Pancreas (tissue), 10 donors: ENCODE data around the gene HS3ST6. TPM values are rescaled to one million over a fixed set of nuclear protein-coding genes. Genes with fewer than 3 reads are reported as not detected.
A peak's percentile ranks its signal among the peaks of the same experiment; 100 is the strongest.

Experiments used
- ATAC-seq, 4 donors: fragments of 200-7000 bp; cut with Tn5 transposase; one replicate each; pipeline versions ENCODE4 v1.8.0 to v1.9.1; 2020; ENCODE audit warnings: mild to moderate bottlenecking in 4 of 4, moderate library complexity in 4 of 4
- DNase-seq, 6 donors: peaks; one replicate each; pipeline ENCODE4 v3.0.0-alpha.2; 2020
- FAIRE-seq: peaks from 2 replicates; lab custom pipeline; 2012; peaks lifted over from hg19 to GRCh38; lab: Jason Lieb, UNC
- H3K27ac ChIP-seq, 4 donors: fragments of 200-600 bp; sonication (generic); 1 replicate in 3 of 4; 2 replicates in 1 of 4; pipeline versions ENCODE4 v1.5.0 to v1.8.0; 2020
- H3K27me3 ChIP-seq, 4 donors: fragments of 200-600 bp; one replicate each; pipeline ENCODE4 v1.8.0; 2021
- H3K36me3 ChIP-seq, 3 donors: fragments of 200-600 bp; sonication (generic) in 1 of 3; one replicate each; pipeline versions ENCODE4 v1.5.0 to v1.8.0; 2020 to 2021
- H3K4me1 ChIP-seq, 3 donors: fragments of 200-600 bp; one replicate each; pipeline ENCODE4 v1.8.0; 2021
- H3K4me3 ChIP-seq, 4 donors: fragments of 200-600 bp; sonication (generic) in 2 of 4; one replicate each; pipeline versions ENCODE4 v1.5.0 to v1.8.0; 2020 to 2021
- H3K9me3 ChIP-seq, 4 donors: fragments of 200-600 bp; one replicate each; pipeline ENCODE4 v1.8.0; 2021
- WGBS, 2 donors: extraction: QIAGEN DNeasy Blood & Tissue Kit; methylation state at CpG; one replicate each; pipeline ENCODE4 v1.1.7; 2013; 5-methylcytosine and 5-hydroxymethylcytosine counted together
- intact Hi-C, 3 donors: fragments of 100-400 bp; cut with DNase I; formaldehyde crosslinking; loops; one replicate each; pipeline versions ENCODE4 v1.11.1 to v1.14.2; 2022
- polyA plus RNA-seq, 2 donors: library from polyadenylated mRNA; stranded (reverse); fragments of 200-250 nt; gene quantifications; one replicate each; pipeline ENCODE4 v1.2.3, GENCODE V29; 2013
- total RNA-seq, 6 donors: library from RNA; stranded (reverse); fragmentation: NEBNext Ultra II Directional in 4 of 6; extraction: Animal tissue kit (Norgen Biotek cat#: 25700) in 4 of 6; gene quantifications; one replicate each; pipeline versions ENCODE4 v1.2.1 to v1.2.4, GENCODE V29; 2021 to 2023
- TF ChIP-seq, protein P1 (sequence below), 4 donors: fragments of 200-600 bp; sonication (generic) in 3 of 4; IDR thresholded peaks; one replicate each; pipeline versions ENCODE4 v1.5.0 to v1.8.0; 2021; ENCODE audit warnings: antibody characterized with exemption in 4 of 4
- donor health status: healthy with polysubstance abuse.
- donor health status: DM: no; HTN: no; CAD: no; lungs with moderate emphysema.
- donor health status: DM: no; HTN: no; CAD: no.
- donor health status: control.
- donor health status: control.
- donor health status: Bipolar disorder and iron deficiency.
- donor health status: DM: yes; HTN: yes; CAD: no.
- donor health status: DM: no; HTN: no; CAD: no.
- donor health status: DM: no; HTN: no; CAD: no.
- donor health status: DM: yes; HTN: yes; CAD: no.

HS3ST6 gene
- total and polyA plus RNA-seq, 8 donors: 0.11 TPM; not detected in 7

DNA sequence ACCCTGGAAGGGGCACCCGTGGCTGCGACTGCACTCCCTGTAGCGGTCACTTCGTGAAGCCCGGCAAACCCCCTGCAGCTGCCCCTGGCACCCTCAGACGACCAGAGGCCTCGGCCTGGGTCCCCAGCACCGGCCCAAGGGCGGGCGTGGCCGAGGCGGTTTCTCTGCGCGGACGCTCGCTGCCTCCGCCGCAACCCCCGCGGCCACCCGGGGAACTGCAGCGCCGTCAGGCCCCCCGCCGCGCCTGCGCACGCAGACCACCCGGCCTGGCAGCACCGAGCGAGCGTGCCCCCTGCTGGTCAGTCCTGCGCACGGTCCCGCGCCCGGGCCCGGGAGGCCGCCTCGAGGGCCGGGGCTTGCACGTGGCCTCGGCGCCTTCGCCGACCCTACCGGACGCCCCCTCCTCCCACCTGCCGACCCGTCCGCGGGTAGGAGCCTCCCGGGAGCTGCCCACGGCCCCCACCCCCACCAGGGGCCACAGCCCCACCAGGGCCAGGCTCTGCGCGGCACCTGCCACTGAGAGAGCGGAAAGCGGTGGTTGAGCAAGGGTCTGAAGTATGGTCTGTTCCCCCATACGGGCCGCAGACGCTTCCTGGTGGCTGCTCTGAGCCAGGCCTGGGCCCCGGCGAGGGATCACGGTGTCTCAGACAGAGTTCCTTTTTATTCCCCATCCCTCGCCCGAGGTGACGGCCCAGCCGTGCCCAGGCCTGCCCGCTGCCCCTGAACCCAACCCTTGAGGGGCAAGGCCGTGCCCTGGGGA lies 11.5 kb upstream of the HS3ST6 start:
- intact Hi-C loops: no loop called here
- Histone ChIP-seq H3K4me1 (peaks cover 0 to 4% (median 0%) of the 10 kb centered on the region in 3 donors), H3K27me3 (no peaks in the 10 kb centered on the region), H3K36me3 (no peaks in the 10 kb centered on the region), H3K4me3 (peak overlapping the region; percentile 27 to 57 (median 35)), H3K27ac (peak overlapping the region; percentile 29 to 66 (median 42)), H3K9me3 (no peaks in the 10 kb centered on the region)
- FAIRE-seq (no peak), DNase-seq (peak; percentile 82 to 99 (median 94)), ATAC-seq (peak; percentile 84 to 95 (median 88))
- TF ChIP-seq, protein P1, sequence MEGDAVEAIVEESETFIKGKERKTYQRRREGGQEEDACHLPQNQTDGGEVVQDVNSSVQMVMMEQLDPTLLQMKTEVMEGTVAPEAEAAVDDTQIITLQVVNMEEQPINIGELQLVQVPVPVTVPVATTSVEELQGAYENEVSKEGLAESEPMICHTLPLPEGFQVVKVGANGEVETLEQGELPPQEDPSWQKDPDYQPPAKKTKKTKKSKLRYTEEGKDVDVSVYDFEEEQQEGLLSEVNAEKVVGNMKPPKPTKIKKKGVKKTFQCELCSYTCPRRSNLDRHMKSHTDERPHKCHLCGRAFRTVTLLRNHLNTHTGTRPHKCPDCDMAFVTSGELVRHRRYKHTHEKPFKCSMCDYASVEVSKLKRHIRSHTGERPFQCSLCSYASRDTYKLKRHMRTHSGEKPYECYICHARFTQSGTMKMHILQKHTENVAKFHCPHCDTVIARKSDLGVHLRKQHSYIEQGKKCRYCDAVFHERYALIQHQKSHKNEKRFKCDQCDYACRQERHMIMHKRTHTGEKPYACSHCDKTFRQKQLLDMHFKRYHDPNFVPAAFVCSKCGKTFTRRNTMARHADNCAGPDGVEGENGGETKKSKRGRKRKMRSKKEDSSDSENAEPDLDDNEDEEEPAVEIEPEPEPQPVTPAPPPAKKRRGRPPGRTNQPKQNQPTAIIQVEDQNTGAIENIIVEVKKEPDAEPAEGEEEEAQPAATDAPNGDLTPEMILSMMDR (IDR thresholded peaks at IDR 0.05): peak; percentile 99 to 100 (median 100)
- 15 to 19% methylated on average over 59 to 70 of the region's 70 CpGs for whole genome bisulfite sequencing, 2 donors

DNA sequence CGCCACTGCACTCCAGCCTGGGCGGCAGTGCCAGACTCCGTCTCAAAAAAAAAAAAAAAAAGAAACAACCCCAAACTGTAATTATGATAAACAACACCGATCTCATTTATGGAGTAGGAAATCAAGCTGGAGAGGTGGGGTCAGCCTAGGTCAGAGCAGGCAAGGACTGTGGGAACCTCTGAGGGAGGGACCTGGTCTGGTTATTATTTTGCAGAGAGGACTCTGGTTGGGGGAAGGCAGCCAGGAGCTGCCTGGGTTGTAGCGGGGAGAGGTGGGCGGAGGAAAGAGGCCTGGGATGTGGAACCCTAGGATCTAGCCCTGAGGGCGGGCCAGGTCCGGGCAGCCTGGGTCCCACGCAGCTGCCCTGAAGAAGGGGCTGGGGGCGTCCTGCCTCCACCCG lies 10.9 kb upstream of the HS3ST6 start:
- TF ChIP-seq, protein P1 (IDR thresholded peaks at IDR 0.05): no peak
- H3K36me3 ChIP-seq: no peaks in the 10 kb centered on the region
- 16% methylated on average over 9 to 11 of the region's 11 CpGs for WGBS, 2 donors
- no peaks in the 10 kb centered on the region for H3K27me3 ChIP-seq
- peak overlapping the region; percentile 29 to 66 (median 42) for H3K27ac ChIP-seq
- peak overlapping the region; percentile 27 to 57 (median 35) for H3K4me3 ChIP-seq
- FAIRE-seq (no peak), DNase-seq (no peak), ATAC-seq (peak; percentile 34 to 37 (median 36))
- peaks cover 0 to 4% (median 0%) of the 10 kb centered on the region in 3 donors for H3K4me1 ChIP-seq
- intact Hi-C loops: no loop called here
- no peaks in the 10 kb centered on the region for H3K9me3 ChIP-seq

DNA sequence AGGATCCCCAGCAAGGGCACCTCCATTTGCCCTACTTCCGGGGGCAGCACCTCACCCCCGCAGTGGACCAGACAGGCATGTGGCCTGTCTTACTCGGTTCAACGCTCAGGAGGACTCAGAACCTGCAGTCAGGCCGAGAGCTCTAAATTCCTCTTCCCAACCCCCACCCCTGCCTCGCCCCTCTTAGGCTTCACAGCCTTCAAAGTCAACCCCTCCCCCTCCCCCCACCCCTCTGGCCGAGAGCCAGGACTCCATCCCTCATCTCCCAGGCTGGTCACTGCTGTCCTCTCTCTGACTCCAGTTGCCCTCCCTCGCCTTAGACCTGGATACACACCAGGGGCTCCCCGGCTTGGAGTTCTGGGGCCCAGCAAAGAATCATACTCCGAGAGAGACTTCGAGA lies 8.1 kb upstream of the HS3ST6 start:
- ATAC-seq (no peak), FAIRE-seq (no peak), DNase-seq (no peak)
- intact Hi-C loops: no loop called here
- Histone ChIP-seq H3K27me3 (no peaks in the 10 kb centered on the region), H3K36me3 (no peaks in the 10 kb centered on the region), H3K27ac (no peak overlapping the region), H3K4me1 (peaks cover 0 to 4% (median 0%) of the 10 kb centered on the region in 3 donors), H3K4me3 (no peak overlapping the region), H3K9me3 (no peaks in the 10 kb centered on the region)
- TF ChIP-seq, protein P1 (IDR thresholded peaks at IDR 0.05): no peak
- WGBS, 2 donors: 65 to 71% methylated on average over 11 of the region's 11 CpGs

DNA sequence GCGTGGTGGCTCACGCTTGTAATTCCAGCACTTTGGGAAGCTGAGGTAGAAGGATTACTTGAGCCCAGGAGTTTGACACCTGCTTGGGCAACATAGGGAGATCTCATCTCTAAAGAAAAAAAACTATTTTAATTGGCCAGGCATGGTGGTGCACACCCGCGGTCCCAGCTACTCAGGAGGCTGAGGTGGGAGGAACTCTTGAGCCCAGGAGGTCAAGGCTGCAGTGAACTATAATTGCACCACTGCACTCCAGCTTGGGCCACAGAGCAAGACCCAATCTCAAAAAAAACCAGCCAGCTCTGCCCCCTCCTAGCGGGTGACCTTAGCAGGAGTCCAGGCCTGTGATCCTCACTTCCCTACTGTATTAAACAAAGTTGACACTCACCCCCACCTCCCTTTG lies 5.9 kb upstream of the HS3ST6 start:
- Histone ChIP-seq H3K36me3 (no peaks in the 10 kb centered on the region), H3K4me3 (no peak overlapping the region), H3K4me1 (peaks cover 0 to 1% (median 0%) of the 10 kb centered on the region in 3 donors), H3K9me3 (no peaks in the 10 kb centered on the region), H3K27ac (no peak overlapping the region), H3K27me3 (peaks cover 0 to 2% (median 0%) of the 10 kb centered on the region in 4 donors)
- TF ChIP-seq, protein P1 (IDR thresholded peaks at IDR 0.05): no peak
- FAIRE-seq: no peak
- intact Hi-C loops: loop anchor here in 1 of 3 donors (5.0 kb wide), 1 partner anchor 57 kb away; no protein-coding TSS in a partner anchor
- no peak for DNase-seq
- ATAC-seq: no peak
- WGBS, 2 donors: 71 to 77% methylated on average over 5 of the region's 5 CpGs
